ENCODE results near the gene ZNF266. TPM values are rescaled to one million over a fixed set of nuclear protein-coding genes. Genes with fewer than 3 reads are reported as not detected.

The ZNF266 gene
- total RNA-seq (16.7 and 17.0 TPM in 2 replicates), polyA plus RNA-seq (11.8 and 16.7 TPM in 2 replicates), polyA minus RNA-seq (28.7 and 30.4 TPM in 2 replicates), Bru-seq, nascent RNA (percentile 70 among the genes with signal in this experiment), BruChase-seq, experiment 1, labeled RNA remaining after a 6-hour chase (percentile 77 among the genes with signal in this experiment), BruChase-seq, experiment 2, labeled RNA remaining after a 2-hour chase (percentile 78 among the genes with signal in this experiment)
- 5.2 and 9.1 TPM in 2 replicates for polyA plus RNA-seq (2011; cell fraction: cytosol; rRNA removed)
- polyA plus RNA-seq (2011; cell fraction: nucleus; rRNA removed) = 154 and 191 TPM in 2 replicates
- 13.9 and 15.2 TPM in 2 replicates for polyA plus RNA-seq (2012)
- 3.7 TPM for polyA minus RNA-seq (2011; cell fraction: cytosol; rRNA and poly(A)+ RNA removed)
- polyA minus RNA-seq (2011; cell fraction: nucleus; rRNA and poly(A)+ RNA removed) = 32.2 and 39.5 TPM in 2 replicates
- long read RNA-seq, partial matches to known transcripts = 1 of 25 reads
- long read RNA-seq, other reads (novel, unspliced or antisense) = 24 of 25 reads

- POLR2A ChIA-PET = no interaction called here
- H3K9me3 ChIP-seq (replicated peaks; ENCODE audit: control insufficient read depth, insufficient read depth, low read length) = no peaks in the 10 kb centered on the region
- peak within 1 kb of the TSS; percentile 43 to 90 (median 82) for H3K4me3 ChIP-seq (replicated peaks in 1 of 3; ENCODE audit: insufficient read depth in 1 of 3, low read depth in 1 of 3, low read length in 3 of 3)
- DNase-seq (ENCODE audit: low read depth, low spot score) (peak; percentile 90), FAIRE-seq (peak; percentile 91)
- intact Hi-C loops (cut with micrococcal nuclease) (loop anchor here (1.0 to 5.0 kb wide), 5 partner anchors 111 to 361 kb away; partner anchors contain the start of genes ZNF121, ZNF559, ZNF699 and ZNF846), dilution Hi-C loops (cut with MboI; ENCODE audit: extremely low pct_ligation_motif_present, low sequenced_read_pairs) (no loop called here)
- peak within 1 kb of the TSS; percentile 81 for H3K9ac ChIP-seq (replicated peaks; ENCODE audit: extremely low read depth, insufficient read depth, low read length)
- peak within 1 kb of the TSS; percentile 80 for H3K4me2 ChIP-seq (ENCODE audit: insufficient read depth, low read length)
- no peaks in the 10 kb centered on the region for H3K27me3 ChIP-seq (ENCODE audit: control insufficient read depth in 2 of 2, insufficient read depth in 2 of 2, low read length in 2 of 2)
- peaks cover 13% of the 10 kb centered on the region for H3K4me1 ChIP-seq (ENCODE audit: control insufficient read depth, extremely low read depth, insufficient read depth, low read length)
- no peaks in the 10 kb centered on the region for H4K20me1 ChIP-seq (replicated peaks; ENCODE audit: control insufficient read depth, extremely low read depth, insufficient read depth, low read length)
- TF ChIP-seq FOS (IDR thresholded peaks at IDR 0.05; ENCODE audit: borderline replicate concordance, insufficient read depth, low read length) = no peak
- TF ChIP-seq POLR2AphosphoS5 (IDR thresholded peaks at IDR 0.05; ENCODE audit: insufficient read depth, low read depth, low read length) = peak; percentile 50
- peak; percentile 21 for TF ChIP-seq JUN (IDR thresholded peaks at IDR 0.05; ENCODE audit: borderline replicate concordance, insufficient read depth, insufficient read length, low read depth)
- no peak for TF ChIP-seq MYC (IDR thresholded peaks at IDR 0.05; ENCODE audit: low read depth, low read length)
- peak; percentile 57 to 81 for TF ChIP-seq CTCF (IDR thresholded peaks at IDR 0.05; ENCODE audit: extremely low read depth in 1 of 2, insufficient read depth in 1 of 2, low read depth in 1 of 2, low read length in 2 of 2)
- TF ChIP-seq GATA2 (IDR thresholded peaks at IDR 0.05; ENCODE audit: insufficient read depth, insufficient read length, low read depth, low read length) = no peak
- TF ChIP-seq POLR2A (IDR thresholded peaks at IDR 0.05; ENCODE audit: low read depth, low read length) = no peak
- TF ChIP-seq MAX (IDR thresholded peaks at IDR 0.05; ENCODE audit: insufficient read depth, insufficient read length) = no peak
- no peak for TF ChIP-seq EZH2 (IDR thresholded peaks at IDR 0.05; ENCODE audit: borderline replicate concordance, low read depth, low read length, severe bottlenecking)
- CTCF ChIA-PET = interaction anchor here (0.5 to 2.1 kb wide), 6 partner anchors 20 to 231 kb away, joined by 3 to 8 read pairs (median 4); partner anchors contain the start of genes ZNF121 and ZNF699
- peaks cover 2% of the 10 kb centered on the region for H3K79me2 ChIP-seq (ENCODE audit: control insufficient read depth, insufficient read depth, low read length)
- H3K36me3 ChIP-seq (ENCODE audit: control insufficient read depth in 2 of 2, extremely low read depth in 1 of 2, insufficient read depth in 2 of 2, low read length in 2 of 2) = no peaks in the 10 kb centered on the region
- no peaks in the 10 kb centered on the region for H3K9me1 ChIP-seq (replicated peaks; ENCODE audit: control insufficient read depth, extremely low read depth, insufficient read depth, low read length)
- BruUV-seq (replicated peaks) = TSS peak; percentile 65
- H2AFZ ChIP-seq (ENCODE audit: low read depth, low read length) = peak within 1 kb of the TSS; percentile 86
- peak within 1 kb of the TSS; percentile 57 for H3K27ac ChIP-seq (ENCODE audit: insufficient read depth, low read depth, low read length)
Observed at GRCh38 chr19:9435279-9436268, at the start of gene ZNF266. Gene ZNF266 (minus strand): TSS chr19:9435573. CDS start chr19:9420089, 15,484 bp downstream.

All from endothelial cell of umbilical vein (primary cell).